Measurements from ENCODE around the gene RIPOR2.

Gene RIPOR2

GRCh38 chr6:24847402-24847801 lies 88.4 kb downstream of the RIPOR2 start:
- no peak for DNase-seq (ENCODE audit: low read depth, low spot score)

GRCh38 chr6:24845578-24845977 lies 90.2 kb downstream of the RIPOR2 start:
- DNase-seq (ENCODE audit: low read depth, low spot score), result no peak

GRCh38 chr6:24844903-24845302 lies 90.9 kb downstream of the RIPOR2 start:
- DNase-seq (ENCODE audit: low read depth, low spot score), result no peak

- DNase-seq (ENCODE audit: low read depth, low spot score), result no peak
These were observed 91.7 kb downstream of the RIPOR2 start for GRCh38 chr6:24844061-24844460.

- DNase-seq (ENCODE audit: low read depth, low spot score), result no peak
These were observed 95.6 kb downstream of the RIPOR2 start for GRCh38 chr6:24840187-24840586.

- no peak for DNase-seq (ENCODE audit: low read depth, low spot score)
These were observed 96.8 kb downstream of the RIPOR2 start for GRCh38 chr6:24838994-24839393.

GRCh38 chr6:24838081-24838480 lies 97.7 kb downstream of the RIPOR2 start:
- DNase-seq (ENCODE audit: low read depth, low spot score), result no peak

- no peak for DNase-seq (ENCODE audit: low read depth, low spot score)
These were observed 99.7 kb downstream of the RIPOR2 start for GRCh38 chr6:24836109-24836508.

GRCh38 chr6:24833711-24834386 lies 101.9 kb downstream of the RIPOR2 start:
- DNase-seq (ENCODE audit: low read depth, low spot score), result no peak

- DNase-seq (ENCODE audit: low read depth, low spot score), result no peak
These were observed 103.0 kb downstream of the RIPOR2 start for GRCh38 chr6:24832794-24833193.

- DNase-seq (ENCODE audit: low read depth, low spot score), result no peak
These were observed 103.7 kb downstream of the RIPOR2 start for GRCh38 chr6:24831771-24832716.

GRCh38 chr6:24829657-24830056 lies 106.1 kb downstream of the RIPOR2 start:
- DNase-seq (ENCODE audit: low read depth, low spot score), result no peak

- DNase-seq (ENCODE audit: low read depth, low spot score), result no peak
These were observed 107.8 kb downstream of the RIPOR2 start for GRCh38 chr6:24827970-24828369.

GRCh38 chr6:24827162-24827561 lies 108.6 kb downstream of the RIPOR2 start:
- DNase-seq (ENCODE audit: low read depth, low spot score), result no peak

GRCh38 chr6:24825130-24825630 lies 110.6 kb downstream of the RIPOR2 start:
- DNase-seq (ENCODE audit: low read depth, low spot score), result no peak

- DNase-seq (ENCODE audit: low read depth, low spot score), result no peak
These were observed 111.4 kb downstream of the RIPOR2 start for GRCh38 chr6:24824142-24824938.

- no peak for DNase-seq (ENCODE audit: low read depth, low spot score)
These were observed 112.6 kb downstream of the RIPOR2 start for GRCh38 chr6:24823185-24823584.

- DNase-seq (ENCODE audit: low read depth, low spot score), result no peak
These were observed 113.1 kb downstream of the RIPOR2 start for GRCh38 chr6:24822696-24823095.

GRCh38 chr6:24821860-24822444 lies 113.8 kb downstream of the RIPOR2 start:
- no peak for DNase-seq (ENCODE audit: low read depth, low spot score)

- no peak for DNase-seq (ENCODE audit: low read depth, low spot score)
These were observed 117.4 kb downstream of the RIPOR2 start for GRCh38 chr6:24818346-24818745.

- no peak for DNase-seq (ENCODE audit: low read depth, low spot score)
These were observed 126.0 kb downstream of the RIPOR2 start for GRCh38 chr6:24809728-24810127.
